CD4-positive, alpha-beta T cell treated with Interleukin-21 for 1 hour (primary cell): ENCODE measurements around the gene KLHL17.
A peak's percentile ranks its signal among the peaks of the same experiment; 100 is the strongest.
"Not testable (repeated sequence)": the region's sequence is repeated elsewhere in the genome, so short reads cannot be mapped to it uniquely, and the experiment has no call there.

ENCODE experiments used
- DNase-seq: peaks from one replicate; pipeline ENCODE4 v3.0.0-alpha.2; 2020

KLHL17 gene

GRCh38 chr1:1003618-1004419 lies 43.4 kb downstream of the KLHL17 start:
- no peak for DNase-seq

DNA sequence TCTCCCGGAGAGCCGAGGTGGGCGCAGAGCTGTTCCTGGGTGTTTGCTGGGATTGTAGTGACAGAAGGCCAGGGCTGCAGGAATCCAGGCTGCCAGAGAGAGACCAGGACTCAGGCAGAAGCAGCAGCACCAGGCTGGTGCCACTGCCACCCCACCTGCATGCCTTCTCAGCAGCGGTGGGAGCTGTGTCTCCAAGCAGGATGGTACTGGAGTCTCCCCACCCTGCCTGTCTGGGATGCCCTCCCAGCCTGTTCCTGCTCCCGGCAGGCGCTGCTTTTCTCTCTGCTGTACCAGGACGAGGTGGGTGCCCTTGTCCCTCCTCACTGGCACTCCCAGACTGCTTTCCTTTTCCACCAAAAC lies 44.0 kb downstream of the KLHL17 start:
- DNase-seq, result no peak

DNA sequence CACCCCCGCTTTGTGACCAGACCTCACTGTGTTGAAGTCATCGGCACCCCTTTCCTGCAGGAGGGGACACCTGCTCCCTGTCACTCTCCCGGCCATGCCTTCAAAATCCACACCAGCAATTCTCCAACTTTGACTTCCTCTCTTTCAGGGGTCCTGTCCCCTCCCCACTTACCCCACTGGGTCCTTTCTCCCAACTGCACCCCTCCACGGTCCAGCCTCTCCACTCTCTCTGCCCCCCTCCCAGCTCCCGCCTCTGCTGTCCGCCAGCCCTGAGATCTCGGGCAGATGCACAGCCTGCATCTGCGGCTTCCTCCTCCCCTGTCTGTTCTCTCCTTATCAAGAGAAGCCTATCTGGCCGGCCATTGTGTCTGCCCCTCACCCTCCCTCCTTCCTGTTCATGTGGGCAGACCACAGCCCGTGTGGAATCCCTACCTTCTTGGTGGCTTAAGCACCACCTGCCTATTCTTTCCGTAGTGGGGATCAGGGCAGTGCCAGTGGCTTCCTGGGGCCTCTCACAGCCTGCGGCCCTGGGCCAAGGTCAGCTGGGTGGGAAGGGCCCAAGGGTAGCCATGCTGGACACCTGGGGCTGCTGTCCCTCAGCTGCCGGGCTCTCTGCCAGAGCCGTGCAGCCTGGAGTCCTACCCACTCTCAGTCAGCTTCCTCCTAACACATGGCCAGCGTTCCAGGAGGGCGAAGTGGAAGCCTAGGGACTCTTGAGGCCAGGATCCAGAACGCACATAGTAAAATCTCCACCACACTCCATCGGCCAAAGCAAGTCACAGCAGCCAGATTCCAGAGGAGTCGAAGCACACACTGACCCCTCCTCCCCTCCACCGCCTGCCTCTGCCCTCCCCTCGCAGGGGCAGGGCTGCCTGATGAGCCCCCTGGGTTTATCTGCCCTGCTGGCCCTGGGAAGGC lies 44.7 kb downstream of the KLHL17 start:
- no peak for DNase-seq

DNA sequence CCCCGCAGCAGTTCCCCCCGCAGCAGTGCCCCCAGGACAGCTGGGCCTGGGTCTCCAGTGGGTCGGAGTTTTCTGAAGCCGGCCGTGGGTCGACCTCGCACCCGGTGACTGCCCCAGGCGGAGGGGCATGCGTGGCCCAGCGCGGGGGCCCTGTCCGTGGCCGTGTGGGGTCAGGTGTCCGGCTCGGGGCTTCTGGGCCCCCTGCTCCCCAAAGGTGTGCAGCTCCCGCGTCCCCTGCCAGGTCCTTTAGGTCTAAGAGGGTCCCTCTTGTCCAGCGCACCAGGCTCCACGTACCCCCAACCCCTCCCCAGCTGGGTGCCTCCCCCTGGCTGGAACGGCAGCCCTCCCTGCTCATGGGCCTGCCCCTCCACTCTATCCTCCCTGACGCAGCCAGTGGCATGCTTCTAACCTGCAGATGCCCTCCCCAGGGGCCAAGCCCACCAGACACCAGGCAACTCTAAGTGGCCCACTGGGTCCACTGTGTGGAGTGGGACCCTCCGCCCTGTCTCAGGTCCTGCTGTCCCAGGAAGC lies 45.5 kb downstream of the KLHL17 start:
- no peak for DNase-seq

DNA sequence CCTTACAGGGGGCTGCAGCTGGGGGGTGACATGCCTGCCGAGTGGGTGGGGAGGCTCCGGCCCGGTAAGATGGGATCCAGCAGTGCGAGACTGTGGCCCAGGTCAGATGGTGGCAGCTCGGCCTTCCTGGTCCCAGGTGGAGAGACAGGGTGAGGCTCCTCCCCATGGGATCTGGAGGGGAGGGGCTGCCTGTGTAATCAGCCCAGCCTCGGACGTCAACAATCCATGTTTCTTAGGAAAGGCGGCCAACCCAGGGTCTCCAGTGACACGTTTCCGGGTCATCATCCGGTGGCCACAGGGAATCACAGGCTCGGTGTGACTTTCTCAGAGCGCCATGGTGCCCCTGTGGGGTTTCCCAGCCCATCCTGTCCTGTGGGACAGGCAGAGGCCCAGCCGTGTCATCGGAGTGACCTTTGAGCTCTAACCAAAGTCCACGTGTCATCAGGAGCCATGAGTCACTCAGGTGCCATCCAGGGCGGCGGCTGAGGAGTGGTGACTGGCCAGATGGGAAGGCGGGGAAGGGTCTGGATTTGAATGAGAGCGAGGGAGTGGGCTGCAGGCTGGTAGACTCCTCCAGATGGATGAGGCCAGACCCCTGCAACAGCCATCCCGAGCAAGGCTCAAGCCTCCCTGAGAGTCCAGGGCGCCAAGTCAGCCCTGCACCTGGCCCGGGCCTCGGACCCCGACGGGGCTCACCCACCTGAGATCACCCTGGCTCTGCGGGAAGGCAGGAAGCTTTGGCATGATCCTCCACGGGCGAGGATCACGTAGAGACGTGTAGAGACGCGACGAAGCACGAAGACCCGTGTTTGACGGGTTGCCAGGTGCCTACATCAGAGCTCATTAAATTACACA lies 46.1 kb downstream of the KLHL17 start:
- no peak for DNase-seq

DNA sequence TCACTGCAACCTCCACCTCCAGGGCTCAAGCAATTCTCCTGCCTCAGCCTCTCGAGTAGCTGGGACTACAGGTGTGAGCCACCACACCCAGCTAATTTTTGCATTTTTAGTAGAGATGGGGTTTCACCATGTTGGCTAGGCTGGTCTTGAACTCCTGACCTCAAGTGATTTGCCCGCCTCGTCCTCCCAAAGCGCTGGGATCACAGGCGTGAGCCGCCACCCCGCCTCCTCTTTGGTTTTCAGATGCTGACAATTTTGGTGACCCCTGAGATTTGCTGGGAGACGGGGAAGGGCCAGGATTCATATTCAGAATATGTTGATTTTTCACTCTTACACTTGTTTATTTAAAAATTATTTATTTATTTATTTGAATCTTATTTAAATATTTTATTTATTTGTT lies 49.7 kb downstream of the KLHL17 start:
- DNase-seq, result not testable (repeated sequence)

- no peak for DNase-seq
Observed at GRCh38 chr1:1011396-1011949, 51.1 kb downstream of the KLHL17 start.

- not testable (repeated sequence) for DNase-seq
Observed at GRCh38 chr1:1012736-1013104, 52.3 kb downstream of the KLHL17 start.

DNA sequence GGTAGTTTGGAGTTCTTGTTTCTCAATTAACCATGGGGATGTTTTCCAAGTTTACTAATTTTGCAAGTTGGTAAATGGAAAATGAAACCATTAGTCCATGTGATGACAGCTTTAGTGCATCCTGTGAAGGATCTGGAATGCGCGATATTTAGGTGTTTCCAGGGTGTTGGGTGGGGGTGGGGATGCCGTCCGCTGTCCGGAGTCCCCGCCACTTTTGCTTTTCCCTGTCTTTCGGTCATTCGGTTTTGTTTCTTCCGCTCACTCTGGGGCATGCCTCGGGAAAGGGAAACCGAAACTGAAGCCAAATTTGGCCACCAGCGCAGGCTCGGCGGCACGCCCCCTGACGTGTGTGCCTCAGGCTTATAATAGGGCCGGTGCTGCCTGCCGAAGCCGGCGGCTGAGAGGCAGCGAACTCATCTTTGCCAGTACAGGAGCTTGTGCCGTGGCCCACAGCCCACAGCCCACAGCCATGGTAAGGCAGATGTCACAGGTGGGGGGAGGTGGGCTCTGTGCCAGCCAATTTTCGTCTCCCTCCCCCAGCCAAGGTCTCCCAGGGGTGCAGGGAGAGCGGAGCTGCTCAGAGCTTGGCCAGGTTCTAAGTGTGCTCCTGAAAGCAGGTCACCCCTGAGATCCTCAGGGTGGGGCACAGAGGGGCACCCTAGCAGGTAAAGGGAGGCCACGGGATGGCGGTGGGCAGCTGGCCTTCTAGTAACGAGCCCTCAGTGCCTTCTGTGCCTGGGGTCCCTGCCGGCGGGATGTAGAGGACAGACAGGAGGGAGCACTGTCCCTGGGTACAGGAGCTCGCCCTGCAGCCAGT lies 52.9 kb downstream of the KLHL17 start, which contains the start of gene ISG15:
Gene ISG15, plus strand, starts transcription at position 393 of the 817 bp plus-strand sequence. Its CDS starts 77 bp downstream, at position 470.
- DNase-seq, result peak; percentile 91

GRCh38 chr1:1013922-1014648 lies 53.7 kb downstream of the KLHL17 start:
- peak; percentile 54 for DNase-seq

GRCh38 chr1:1014799-1015681 lies 54.7 kb downstream of the KLHL17 start:
- no peak for DNase-seq
